NCI-H2171 (cell line): ENCODE data around the gene ATF3.

Experiments
- DNase-seq: peaks from one replicate; lab custom pipeline; 2025; lab: John Stamatoyannopoulos, UW

The ATF3 gene

GRCh38 chr1:212609701-212610574 is 1.4 kb downstream of the ATF3 start:
- DNase-seq = no peak

DNA sequence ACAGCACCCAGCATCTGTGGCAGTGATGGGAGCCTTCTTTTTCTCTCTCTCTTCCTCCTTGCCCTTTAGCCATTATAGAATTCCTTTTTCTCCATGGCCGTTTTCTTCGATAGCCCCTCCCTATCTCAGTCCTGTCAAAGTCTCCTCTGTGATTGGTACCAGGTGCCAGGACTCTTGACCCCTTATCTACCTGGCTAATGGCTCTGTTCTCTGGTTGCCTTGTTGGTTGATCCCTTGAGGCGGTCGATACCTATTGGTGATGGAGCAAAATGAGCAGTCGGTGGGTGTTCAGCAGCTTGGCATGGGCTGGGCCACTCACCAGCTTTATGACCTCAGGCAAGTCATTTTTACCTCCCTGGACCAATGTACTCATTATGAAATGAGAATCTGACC is 2.0 kb downstream of the ATF3 start:
- DNase-seq = no peak

DNA sequence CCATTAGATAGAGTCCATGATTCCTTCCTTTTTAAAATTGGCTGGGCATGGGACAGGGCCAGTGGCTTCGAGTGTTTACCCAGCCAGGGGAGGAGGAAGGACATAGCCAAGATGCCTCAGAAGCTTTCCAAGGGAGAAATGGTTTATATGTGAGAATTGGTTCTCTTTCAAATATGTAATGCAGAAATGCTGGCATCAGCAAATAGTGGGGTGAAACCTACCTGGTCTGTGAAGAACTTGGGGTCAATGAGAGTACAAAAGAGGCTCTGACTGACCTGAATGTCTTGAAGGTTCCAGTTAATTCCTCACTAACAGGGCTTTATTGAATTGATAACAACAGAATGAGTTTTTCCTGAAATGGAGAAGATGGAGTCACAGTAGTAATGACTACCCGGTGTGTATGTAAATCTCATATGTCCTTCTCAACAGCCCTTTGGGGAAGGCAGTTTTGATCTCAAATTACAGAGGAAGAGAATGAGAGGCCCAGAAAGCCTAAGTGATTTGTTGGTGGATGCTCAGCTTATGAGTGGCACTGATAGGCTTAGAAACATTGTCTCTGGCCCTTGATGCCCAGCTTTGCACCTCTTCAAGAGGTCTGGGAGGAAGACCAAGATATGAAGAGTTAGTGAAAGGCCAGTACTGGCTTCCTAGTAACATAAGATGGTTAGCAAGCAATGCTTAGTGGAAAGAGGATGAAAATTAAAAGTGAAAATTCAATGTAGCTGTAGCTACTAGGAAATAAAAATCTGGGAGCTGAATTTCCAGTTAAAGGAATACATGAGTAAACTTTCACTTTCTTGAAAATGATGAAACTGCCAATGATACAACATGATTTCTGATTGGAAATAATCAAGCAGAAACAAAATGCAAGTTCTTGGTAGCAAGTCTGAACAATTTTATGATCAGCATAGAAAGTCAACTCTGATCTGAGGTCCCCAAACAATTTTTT is 2.7 kb downstream of the ATF3 start:
- DNase-seq = no peak

DNA sequence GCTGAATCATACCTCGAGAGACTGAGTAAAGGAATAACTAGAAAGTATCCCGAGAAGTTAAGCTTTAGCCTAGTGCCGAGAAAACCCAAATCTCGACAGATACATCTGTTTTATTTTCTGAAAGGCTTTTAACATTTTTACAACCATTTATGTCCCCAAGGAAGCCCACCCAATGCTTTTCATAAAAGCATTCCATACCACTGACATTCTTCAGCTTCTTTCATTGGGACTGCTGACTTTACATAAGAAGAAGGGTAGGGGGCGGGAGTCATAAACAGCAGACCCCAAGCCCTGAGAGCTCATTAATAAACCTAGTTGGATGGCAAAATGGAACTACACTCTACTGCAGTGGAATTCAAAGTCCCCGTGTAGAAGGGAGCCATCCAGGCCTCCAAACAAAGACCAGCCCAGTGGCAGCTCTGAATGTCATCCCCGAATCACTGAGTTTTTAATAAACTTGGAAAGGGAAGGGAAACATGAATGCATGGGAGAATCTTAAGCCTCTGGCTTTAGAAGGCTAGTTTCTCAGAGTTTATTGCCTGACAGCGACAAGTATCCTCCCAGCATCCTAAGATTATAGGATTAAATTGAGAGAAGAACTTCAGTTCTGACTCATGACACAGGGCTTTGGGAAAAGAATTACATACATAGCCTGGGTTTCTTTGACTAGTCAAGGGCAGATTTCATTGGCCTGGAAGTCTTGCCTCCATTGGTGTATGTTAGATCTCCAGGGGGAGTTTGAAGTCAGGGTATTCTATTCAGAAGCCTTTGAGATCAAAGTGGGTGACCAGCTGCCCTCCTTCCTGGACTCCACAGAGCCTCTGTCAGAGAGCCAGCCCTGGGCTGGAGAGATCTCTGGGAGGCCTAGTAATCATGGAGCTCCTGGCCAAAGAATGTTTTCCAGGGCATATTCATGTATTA is 3.7 kb downstream of the ATF3 start:
- DNase-seq = no peak

- no peak for DNase-seq
Measured at GRCh38 chr1:212613440-212614335, 5.1 kb downstream of the ATF3 start.

GRCh38 chr1:212614453-212615200 is 6.1 kb downstream of the ATF3 start:
- DNase-seq = no peak

DNA sequence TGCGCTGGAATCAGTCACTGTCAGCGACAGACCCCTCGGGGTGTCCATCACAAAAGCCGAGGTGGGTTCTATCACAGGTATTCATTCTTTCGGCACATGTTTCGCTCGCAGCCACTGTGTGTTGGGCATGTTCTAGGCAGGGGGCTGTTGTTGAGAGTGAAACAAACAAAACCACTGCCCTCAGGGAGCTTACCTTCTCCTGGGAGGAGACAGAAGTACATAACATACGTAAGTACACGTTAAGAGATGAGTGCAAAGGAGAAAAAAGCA is 6.6 kb downstream of the ATF3 start:
- no peak for DNase-seq

- DNase-seq = no peak
Measured at GRCh38 chr1:212618466-212619210, 10.1 kb downstream of the ATF3 start.

DNA sequence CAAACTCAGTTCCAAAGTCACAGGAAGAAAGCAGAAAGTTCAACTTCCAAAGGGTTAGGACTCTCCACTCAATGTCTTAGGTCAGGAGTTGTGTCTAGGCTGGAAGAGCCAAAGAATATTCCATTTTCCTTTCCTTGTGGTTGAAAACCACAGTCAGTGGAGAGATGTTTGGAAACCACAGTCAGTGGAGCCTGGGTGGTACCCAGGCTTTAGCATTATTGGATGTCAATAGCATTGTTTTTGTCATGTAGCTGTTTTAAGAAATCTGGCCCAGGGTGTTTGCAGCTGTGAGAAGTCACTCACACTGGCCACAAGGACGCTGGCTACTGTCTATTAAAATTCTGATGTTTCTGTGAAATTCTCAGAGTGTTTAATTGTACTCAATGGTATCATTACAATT is 11.7 kb downstream of the ATF3 start:
- no peak for DNase-seq

- DNase-seq = no peak
Measured at GRCh38 chr1:212621043-212621948, 12.7 kb downstream of the ATF3 start.

- DNase-seq = no peak
Measured at GRCh38 chr1:212621949-212622305, 13.4 kb downstream of the ATF3 start.

DNA sequence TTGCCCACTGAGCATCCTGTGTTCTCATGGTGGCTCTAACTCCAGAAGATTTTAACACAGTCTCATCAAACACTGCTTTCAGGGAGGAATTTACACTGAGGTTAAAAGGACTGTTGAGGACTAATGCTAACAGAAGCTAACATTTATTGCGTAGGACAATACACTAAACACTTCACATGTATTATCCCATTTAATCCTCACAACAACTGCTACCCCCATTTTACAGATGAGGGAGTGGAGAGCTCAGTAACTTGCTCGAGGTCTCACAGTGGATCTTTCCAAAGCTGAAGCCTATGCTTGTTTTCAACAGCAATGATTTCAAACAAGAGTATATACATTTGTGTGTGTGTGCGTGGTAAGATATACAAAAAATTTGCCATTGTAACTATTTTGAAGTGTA is 13.9 kb downstream of the ATF3 start:
- DNase-seq = no peak

- DNase-seq = no peak
Measured at GRCh38 chr1:212622906-212623305, 14.3 kb downstream of the ATF3 start.

- DNase-seq = no peak
Measured at GRCh38 chr1:212623603-212624002, 15.0 kb downstream of the ATF3 start.

DNA sequence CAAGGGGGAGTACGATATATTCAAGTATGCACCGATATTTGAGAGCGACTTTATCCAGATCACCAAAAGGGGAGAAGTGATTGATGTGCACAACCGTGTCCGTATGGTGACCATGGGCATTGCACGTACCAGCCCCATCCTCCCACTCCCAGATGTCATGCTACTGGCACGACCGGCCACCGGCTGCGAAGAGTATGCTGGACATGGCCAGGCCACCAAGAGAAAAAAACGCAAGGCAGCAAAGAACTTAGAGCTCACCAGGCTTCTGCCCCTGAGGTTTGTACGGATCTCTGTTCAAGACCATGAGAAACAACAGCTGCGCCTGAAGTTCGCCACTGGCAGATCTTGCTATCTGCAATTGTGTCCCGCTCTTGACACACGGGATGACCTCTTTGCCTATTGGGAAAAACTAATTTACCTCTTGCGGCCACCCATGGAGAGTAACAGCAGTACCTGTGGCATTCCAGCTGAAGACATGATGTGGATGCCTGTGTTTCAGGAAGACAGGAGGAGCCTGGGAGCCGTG is 16.5 kb downstream of the ATF3 start:
- no peak for DNase-seq

DNA sequence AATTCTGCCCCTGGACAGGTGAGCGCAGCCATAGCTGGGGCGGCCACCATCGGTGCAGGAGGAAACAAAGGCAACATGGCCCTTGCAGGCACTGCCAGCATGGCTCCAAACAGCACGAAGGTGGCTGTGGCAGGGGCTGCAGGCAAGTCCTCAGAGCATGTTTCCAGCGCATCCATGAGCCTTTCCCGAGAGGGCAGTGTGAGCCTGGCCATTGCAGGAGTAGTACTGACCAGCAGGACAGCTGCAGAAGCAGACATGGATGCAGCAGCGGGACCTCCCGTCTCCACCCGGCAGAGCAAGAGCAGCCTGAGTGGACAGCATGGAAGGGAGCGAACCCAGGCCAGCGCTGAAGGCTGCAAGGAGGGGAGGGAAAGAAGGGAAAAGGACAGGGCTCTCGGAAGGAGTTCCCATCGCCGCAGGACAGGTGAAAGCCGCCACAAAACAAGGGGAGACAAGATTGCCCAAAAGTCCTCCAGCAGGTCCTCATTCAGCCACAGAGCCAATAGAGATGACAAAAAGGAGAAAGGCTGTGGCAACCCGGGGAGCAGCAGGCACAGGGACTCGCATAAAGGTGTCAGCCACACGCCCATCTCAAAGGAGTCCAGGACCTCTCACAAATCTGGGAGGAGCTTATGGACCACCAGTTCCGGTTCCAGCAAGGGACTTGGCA is 17.4 kb downstream of the ATF3 start:
- DNase-seq = no peak

- no peak for DNase-seq
Measured at GRCh38 chr1:212628046-212628445, 19.5 kb downstream of the ATF3 start.
